Kidney epithelial cell (primary cell): ENCODE data around the gene SEC14L2. TPM values are rescaled to one million over a fixed set of nuclear protein-coding genes. Genes with fewer than 3 reads are reported as not detected.
A peak's percentile ranks its signal among the peaks of the same experiment; 100 is the strongest.

ENCODE experiments used
- DNase-seq: peaks from one replicate; pipeline ENCODE4 v3.0.0-alpha.2; 2010; ENCODE audit warnings: low read depth
- H3K27me3 ChIP-seq: 2 replicates; pipeline ENCODE4 v1.6.0; 2011; ENCODE audit warnings: low read length; ENCODE audit not compliant: control insufficient read depth, insufficient read depth
- H3K36me3 ChIP-seq: 2 replicates; pipeline ENCODE4 v1.5.1; 2011; ENCODE audit warnings: low read length; ENCODE audit not compliant: control insufficient read depth, insufficient read depth
- H3K4me3 ChIP-seq: 2 replicates; pipeline ENCODE4 v1.5.1; 2011; ENCODE audit warnings: low read depth, mild to moderate bottlenecking, control low read depth, low read length
- total RNA-seq: library from RNA; depleted of rRNA; stranded (reverse); fragments of >200 nt; gene quantifications from 2 replicates; pipeline ENCODE4 v1.2.3, GENCODE V29; 2015
- TF ChIP-seq, protein P1 (sequence below): IDR thresholded peaks from 2 replicates; pipeline ENCODE4 v1.5.1; 2011; ENCODE audit warnings: mild to moderate bottlenecking, moderate library complexity, low read length, control low read depth, inconsistent platforms; ENCODE audit not compliant: insufficient read depth, poor library complexity, severe bottlenecking

SEC14L2 gene
- total RNA-seq, 1 donor from 2014 or later = 31.7 TPM

GRCh38 chr22:30390974-30391691, 5.7 kb upstream of the SEC14L2 start:
- DNase-seq = no peak
- Histone ChIP-seq H3K36me3 (no peaks in the 10 kb centered on the region), H3K4me3 (no peak overlapping the region), H3K27me3 (no peaks in the 10 kb centered on the region)
- TF ChIP-seq, protein P1, sequence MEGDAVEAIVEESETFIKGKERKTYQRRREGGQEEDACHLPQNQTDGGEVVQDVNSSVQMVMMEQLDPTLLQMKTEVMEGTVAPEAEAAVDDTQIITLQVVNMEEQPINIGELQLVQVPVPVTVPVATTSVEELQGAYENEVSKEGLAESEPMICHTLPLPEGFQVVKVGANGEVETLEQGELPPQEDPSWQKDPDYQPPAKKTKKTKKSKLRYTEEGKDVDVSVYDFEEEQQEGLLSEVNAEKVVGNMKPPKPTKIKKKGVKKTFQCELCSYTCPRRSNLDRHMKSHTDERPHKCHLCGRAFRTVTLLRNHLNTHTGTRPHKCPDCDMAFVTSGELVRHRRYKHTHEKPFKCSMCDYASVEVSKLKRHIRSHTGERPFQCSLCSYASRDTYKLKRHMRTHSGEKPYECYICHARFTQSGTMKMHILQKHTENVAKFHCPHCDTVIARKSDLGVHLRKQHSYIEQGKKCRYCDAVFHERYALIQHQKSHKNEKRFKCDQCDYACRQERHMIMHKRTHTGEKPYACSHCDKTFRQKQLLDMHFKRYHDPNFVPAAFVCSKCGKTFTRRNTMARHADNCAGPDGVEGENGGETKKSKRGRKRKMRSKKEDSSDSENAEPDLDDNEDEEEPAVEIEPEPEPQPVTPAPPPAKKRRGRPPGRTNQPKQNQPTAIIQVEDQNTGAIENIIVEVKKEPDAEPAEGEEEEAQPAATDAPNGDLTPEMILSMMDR = peak; percentile 83

DNA sequence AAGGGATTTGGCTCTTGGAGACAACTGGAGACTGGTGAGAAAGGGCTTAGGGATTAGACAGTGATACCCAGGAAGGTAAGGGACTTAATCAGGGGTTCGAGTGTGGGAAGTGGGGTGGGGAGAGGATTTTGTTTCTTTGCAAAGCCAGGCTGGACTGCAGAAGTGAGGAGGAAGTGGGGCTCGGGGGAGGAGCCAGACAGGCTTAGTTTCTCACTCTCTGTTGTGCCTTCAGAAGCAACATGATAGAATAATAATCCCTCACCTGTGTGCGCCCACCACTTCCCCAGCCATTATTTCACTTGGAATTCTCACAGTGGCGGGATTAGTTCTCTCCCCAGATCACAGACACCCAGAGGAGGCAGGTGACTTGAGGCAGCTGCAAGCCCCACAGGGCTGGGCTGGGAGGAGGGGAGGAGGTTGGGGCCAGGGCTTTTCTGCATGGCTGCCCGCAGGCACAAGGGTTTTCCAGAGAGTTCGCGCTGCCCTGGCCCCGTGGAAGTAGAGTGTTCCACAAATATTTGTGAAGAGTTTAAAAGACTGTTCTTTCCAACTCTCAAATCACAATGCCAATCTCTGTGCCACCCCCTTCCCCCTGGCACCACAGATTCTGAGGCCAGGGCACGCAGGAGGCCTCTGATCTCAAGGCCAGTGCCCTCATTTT, 4.0 kb upstream of the SEC14L2 start:
- H3K36me3 ChIP-seq = no peaks in the 10 kb centered on the region
- no peak overlapping the region for H3K4me3 ChIP-seq
- no peak for DNase-seq
- TF ChIP-seq, protein P1 = no peak
- H3K27me3 ChIP-seq = no peaks in the 10 kb centered on the region

DNA sequence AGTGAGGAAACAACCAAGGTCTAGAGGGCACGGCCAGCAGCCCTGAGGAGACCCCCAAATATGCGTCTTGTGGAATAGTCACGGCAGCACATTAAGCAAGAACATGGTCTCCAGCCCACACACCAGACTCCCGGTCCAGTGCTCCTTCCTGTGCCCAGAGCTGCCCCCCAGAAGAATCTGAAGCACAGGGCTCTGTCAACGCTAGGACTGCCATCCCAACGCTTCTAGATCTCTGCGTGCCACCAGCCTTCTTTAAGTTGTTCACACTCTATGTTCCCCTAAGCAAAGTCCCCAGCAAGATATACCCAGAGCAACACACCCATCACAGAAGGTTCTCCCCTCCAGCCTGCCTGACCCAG, 3.5 kb upstream of the SEC14L2 start:
- H3K27me3 ChIP-seq = no peaks in the 10 kb centered on the region
- H3K36me3 ChIP-seq = no peaks in the 10 kb centered on the region
- no peak for DNase-seq
- TF ChIP-seq, protein P1 = no peak
- no peak overlapping the region for H3K4me3 ChIP-seq

- Histone ChIP-seq H3K27me3 (no peaks in the 10 kb centered on the region), H3K4me3 (no peak overlapping the region), H3K36me3 (no peaks in the 10 kb centered on the region)
- TF ChIP-seq, protein P1 = no peak
- no peak for DNase-seq
Measured at GRCh38 chr22:30393885-30394284, 2.9 kb upstream of the SEC14L2 start.

DNA sequence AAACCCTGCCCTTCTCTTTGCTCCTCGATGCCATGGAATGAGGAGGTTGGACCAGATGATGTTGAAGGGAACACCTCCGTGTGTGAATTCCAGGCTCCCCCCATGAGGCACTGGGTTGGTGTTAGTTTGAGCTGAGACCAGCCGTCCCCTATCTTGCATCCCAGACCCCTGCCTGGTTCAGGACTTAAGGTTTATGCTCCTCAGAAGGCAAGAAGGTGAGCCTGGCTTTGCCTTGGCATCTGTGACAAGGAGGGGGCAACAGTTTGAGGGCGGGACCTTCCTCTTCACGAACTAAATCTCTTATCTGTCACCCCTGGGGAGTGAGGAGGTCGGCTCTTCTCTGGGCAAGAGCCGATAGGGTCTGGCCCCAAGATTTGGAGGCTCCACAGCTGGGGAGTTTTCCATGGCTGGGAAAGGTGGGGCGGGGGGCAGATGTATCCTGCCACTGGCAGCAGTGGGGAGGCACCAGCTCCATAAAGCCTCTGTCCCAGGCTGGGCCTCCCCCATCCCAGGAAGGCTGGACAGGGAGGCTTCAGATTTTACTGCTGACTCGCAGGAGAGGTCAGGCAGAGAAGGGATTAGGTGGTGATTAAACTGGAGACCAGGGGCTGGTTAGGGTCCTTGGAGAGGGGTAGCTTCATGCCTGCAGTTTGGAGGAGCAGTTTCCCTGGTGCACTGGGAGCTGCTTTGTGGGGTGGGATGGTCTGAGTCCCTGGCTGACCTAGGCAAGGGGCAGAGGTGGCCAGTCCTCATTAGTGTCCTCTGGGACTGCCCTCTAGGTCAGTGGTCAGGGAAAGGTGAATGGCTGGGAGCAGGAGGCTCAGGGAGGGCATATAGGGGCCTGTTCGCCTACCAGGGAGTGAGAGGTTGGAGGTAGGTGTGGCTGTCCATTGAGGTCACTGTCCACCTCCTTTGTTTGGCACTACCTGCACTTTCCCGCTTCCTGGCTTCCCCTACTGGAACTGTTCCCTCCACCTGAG, 1.1 kb downstream of the SEC14L2 start:
- no peak for DNase-seq
- H3K36me3 ChIP-seq = no peaks in the 10 kb centered on the region
- H3K27me3 ChIP-seq = no peaks in the 10 kb centered on the region
- peak overlapping the region; percentile 88 for H3K4me3 ChIP-seq
- TF ChIP-seq, protein P1 = no peak
